Left kidney (tissue), 8 donors: ENCODE measurements around the gene TBCA. TPM values are rescaled to one million over a fixed set of nuclear protein-coding genes. Genes with fewer than 3 reads are reported as not detected.
A peak's percentile ranks its signal among the peaks of the same experiment; 100 is the strongest.

ENCODE experiments used
- DNase-seq: peaks from one replicate; pipeline ENCODE4 v3.0.0-alpha.2; 2013
- long read RNA-seq, 8 donors: transcript quantifications; one replicate each; lab custom pipeline, GENCODE V29; 2026
- polyA plus RNA-seq: library from polyadenylated mRNA; unstranded; fragments of 120-200 nt; gene quantifications from one replicate; pipeline ENCODE4 v1.2.1, GENCODE V29; 2013; ENCODE audit not compliant: insufficient read length

TBCA gene
- 270 TPM for polyA plus RNA-seq
- long read RNA-seq, donor 1, transcript TBCA-205 (3 exons, 717 nt) = minor isoform, 6 of 260 reads
- long read RNA-seq, donor 1, transcript TBCA-202 (4 exons, 683 nt) = major isoform, 217 of 260 reads
- long read RNA-seq, donor 1, transcript TBCA-201 (3 exons, 2,301 nt) = minor isoform, 15 of 260 reads
- long read RNA-seq, donor 1, partial matches to known transcripts = 15 of 260 reads
- long read RNA-seq, donor 1, other reads (novel, unspliced or antisense) = 6 of 260 reads
- long read RNA-seq, donor 2, transcript TBCA-202 (4 exons, 683 nt) = major isoform, 190 of 238 reads
- long read RNA-seq, donor 2, transcript TBCA-205 (3 exons, 717 nt) = minor isoform, 11 of 238 reads
- long read RNA-seq, donor 2, transcript TBCA-201 (3 exons, 2,301 nt) = minor isoform, 13 of 238 reads
- long read RNA-seq, donor 2, partial matches to known transcripts = 16 of 238 reads
- long read RNA-seq, donor 2, other reads (novel, unspliced or antisense) = 5 of 238 reads
- long read RNA-seq, donor 3, transcript TBCA-202 (4 exons, 683 nt) = major isoform, 115 of 144 reads
- long read RNA-seq, donor 3, transcript TBCA-201 (3 exons, 2,301 nt) = minor isoform, 12 of 144 reads
- long read RNA-seq, donor 3, transcript TBCA-205 (3 exons, 717 nt) = minor isoform, 10 of 144 reads
- long read RNA-seq, donor 3, partial matches to known transcripts = 0 of 144 reads
- long read RNA-seq, donor 3, other reads (novel, unspliced or antisense) = 7 of 144 reads
- long read RNA-seq, donor 4, transcript TBCA-205 (3 exons, 717 nt) = minor isoform, 8 of 88 reads
- long read RNA-seq, donor 4, transcript TBCA-201 (3 exons, 2,301 nt) = minor isoform, 7 of 88 reads
- long read RNA-seq, donor 4, transcript TBCA-202 (4 exons, 683 nt) = major isoform, 60 of 88 reads
- long read RNA-seq, donor 4, partial matches to known transcripts = 13 of 88 reads
- long read RNA-seq, donor 4, other reads (novel, unspliced or antisense) = 0 of 88 reads
- long read RNA-seq, donor 5, transcript TBCA-201 (3 exons, 2,301 nt) = minor isoform, 9 of 391 reads
- long read RNA-seq, donor 5, transcript TBCA-205 (3 exons, 717 nt) = minor isoform, 18 of 391 reads
- long read RNA-seq, donor 5, transcript TBCA-202 (4 exons, 683 nt) = major isoform, 322 of 391 reads
- long read RNA-seq, donor 5, partial matches to known transcripts = 31 of 391 reads
- long read RNA-seq, donor 5, other reads (novel, unspliced or antisense) = 8 of 391 reads
- long read RNA-seq, donor 6, transcript TBCA-202 (4 exons, 683 nt) = major isoform, 194 of 243 reads
- long read RNA-seq, donor 6, transcript TBCA-205 (3 exons, 717 nt) = minor isoform, 10 of 243 reads
- long read RNA-seq, donor 6, transcript TBCA-201 (3 exons, 2,301 nt) = minor isoform, 25 of 243 reads
- long read RNA-seq, donor 6, partial matches to known transcripts = 12 of 243 reads
- long read RNA-seq, donor 6, other reads (novel, unspliced or antisense) = 0 of 243 reads
- long read RNA-seq, donor 7, transcript TBCA-202 (4 exons, 683 nt) = major isoform, 298 of 415 reads
- long read RNA-seq, donor 7, transcript TBCA-201 (3 exons, 2,301 nt) = minor isoform, 28 of 415 reads
- long read RNA-seq, donor 7, transcript TBCA-205 (3 exons, 717 nt) = minor isoform, 24 of 415 reads
- long read RNA-seq, donor 7, partial matches to known transcripts = 26 of 415 reads
- long read RNA-seq, donor 7, other reads (novel, unspliced or antisense) = 39 of 415 reads
- long read RNA-seq, donor 8, transcript TBCA-205 (3 exons, 717 nt) = minor isoform, 7 of 87 reads
- long read RNA-seq, donor 8, transcript TBCA-202 (4 exons, 683 nt) = major isoform, 75 of 87 reads
- long read RNA-seq, donor 8, partial matches to known transcripts = 0 of 87 reads
- long read RNA-seq, donor 8, other reads (novel, unspliced or antisense) = 0 of 87 reads

- peak; percentile 88 for DNase-seq
These were observed at the start of gene TBCA for GRCh38 chr5:77775790-77776553. TBCA (minus strand) TSS chr5:77776339; CDS start chr5:77776257, 82 bp downstream.

GRCh38 chr5:77824981-77825380 lies 48.8 kb upstream of the TBCA start:
- DNase-seq = no peak

- no peak for DNase-seq
These were observed 40.5 kb upstream of the TBCA start for GRCh38 chr5:77816686-77817085.

- DNase-seq = no peak
These were observed 36.9 kb upstream of the TBCA start for GRCh38 chr5:77812926-77813589.

GRCh38 chr5:77806213-77806843 lies 30.2 kb upstream of the TBCA start:
- DNase-seq = no peak

GRCh38 chr5:77798456-77798855 lies 22.3 kb upstream of the TBCA start:
- DNase-seq = no peak

- DNase-seq = no peak
These were observed 21.0 kb upstream of the TBCA start for GRCh38 chr5:77797136-77797535.

- DNase-seq = no peak
These were observed 19.7 kb upstream of the TBCA start for GRCh38 chr5:77795846-77796245.

- DNase-seq = no peak
These were observed 19.1 kb upstream of the TBCA start for GRCh38 chr5:77795268-77795667.

GRCh38 chr5:77791926-77792325 lies 15.8 kb upstream of the TBCA start:
- DNase-seq = no peak

GRCh38 chr5:77791356-77791755 lies 15.2 kb upstream of the TBCA start:
- DNase-seq = no peak

- DNase-seq = no peak
These were observed 9.1 kb upstream of the TBCA start for GRCh38 chr5:77785229-77785628.

GRCh38 chr5:77784735-77785134 lies 8.6 kb upstream of the TBCA start:
- DNase-seq = no peak

GRCh38 chr5:77781076-77781475 lies 4.9 kb upstream of the TBCA start:
- DNase-seq = no peak

GRCh38 chr5:77778881-77779438 lies 2.8 kb upstream of the TBCA start:
- no peak for DNase-seq

GRCh38 chr5:77778398-77778797 lies 2.3 kb upstream of the TBCA start:
- no peak for DNase-seq

- DNase-seq = no peak
These were observed 1.8 kb upstream of the TBCA start for GRCh38 chr5:77777911-77778310.

GRCh38 chr5:77777281-77777892 lies 1.2 kb upstream of the TBCA start:
- DNase-seq = no peak
